ENCODE data around the gene HOXD11. TPM values are rescaled to one million over a fixed set of nuclear protein-coding genes. Genes with fewer than 3 reads are reported as not detected.
A peak's percentile ranks its signal among the peaks of the same experiment; 100 is the strongest.

HOXD11 gene
- total and polyA plus RNA-seq, 2 of the 13 experiments (the other 11 are each of a cell fraction or from before 2014, with no cell fraction given) = not detected

GRCh38 chr2:176066645-176067588 is 40.2 kb upstream of the HOXD11 start:
- ChIA-PET CTCF (ENCODE audit: low intra/inter-chr PET ratio, low total read pairs) (no interaction called here), POLR2A (no interaction called here)
- DNase-seq (ENCODE audit: low spot score) (no peak), FAIRE-seq (no peak), ATAC-seq (no peak; the same call in 2 of the 3 replicates)
- Histone ChIP-seq H3K79me2 (ENCODE audit: insufficient read depth, low read length) (no peaks in the 10 kb centered on the region), H2AFZ (ENCODE audit: low read length) (no peak overlapping the region), H3K36me3 (replicated peaks in 1 of 2; ENCODE audit: control insufficient read depth in 1 of 2, insufficient read depth in 2 of 2, low read length in 2 of 2) (no peaks in the 10 kb centered on the region), H3K4me2 (ENCODE audit: low read depth, low read length) (peak overlapping the region; percentile 50), H3K9me3 (ENCODE audit: low read length) (no peaks in the 10 kb centered on the region), H3K27me3 (ENCODE audit: control insufficient read depth in 1 of 2, insufficient read depth in 2 of 2, low read length in 2 of 2) (peaks cover 16 to 59% of the 10 kb centered on the region in 2 experiments), H3K27ac (ENCODE audit: extremely low read length, insufficient read depth, low read length) (no peak overlapping the region), H4K20me1 (ENCODE audit: insufficient read depth, low read length) (no peaks in the 10 kb centered on the region), H3K4me1 (ENCODE audit: insufficient read depth, low read length) (no peaks in the 10 kb centered on the region), H3K4me3 (replicated peaks in 1 of 3; ENCODE audit: insufficient read depth in 1 of 3, low read depth in 2 of 3, low read length in 3 of 3) (peak overlapping the region in 1 of 3 experiments; percentile 44; a peak in 1 of 6 replicates), H3K9ac (ENCODE audit: insufficient read depth, low read depth, low read length) (no peak overlapping the region)
- BruUV-seq (replicated peaks) = no TSS peak
- 44% methylated on average over 41 of the region's 56 CpGs for WGBS (ENCODE audit: low lambda C conversion rate)
- in situ Hi-C loops (cut with HindIII; ENCODE audit: extremely low pct_ligation_motif_present, low pct_unique_long_range_greater_than_20kb) (no loop called here), intact Hi-C loops (cut with micrococcal nuclease; ENCODE audit: unreplicated experiment) (no loop called here)
- TF ChIP-seq ZNF747 (CRISPR knock-in tag; IDR thresholded peaks at IDR 0.05; ENCODE audit: borderline replicate concordance) = no peak
- 0 out of 2 replicates have a peak, but pooled peaks have one; percentile 28 for TF ChIP-seq ZFP91 (CRISPR knock-in tag; IDR thresholded peaks at IDR 0.05; ENCODE audit: borderline replicate concordance)
- no peak for TF ChIP-seq ZEB1 (IDR thresholded peaks at IDR 0.05; ENCODE audit: insufficient replicate concordance, low read depth)
- TF ChIP-seq U2AF1 (optimal IDR thresholded peaks at IDR 0.05; ENCODE audit: low read depth, low read length) = no peak
- TF ChIP-seq ZNF326 (CRISPR knock-in tag; IDR thresholded peaks at IDR 0.05; ENCODE audit: borderline replicate concordance) = no peak
- no peak for TF ChIP-seq ZNF781 (CRISPR knock-in tag; IDR thresholded peaks at IDR 0.05; ENCODE audit: borderline replicate concordance, not compliant biosample characterization)
- TF ChIP-seq ZNF883 (CRISPR knock-in tag; IDR thresholded peaks at IDR 0.05; ENCODE audit: not compliant biosample characterization) = no peak
- TF ChIP-seq ETV6 (CRISPR knock-in tag; conservative IDR thresholded peaks at IDR 0.05) = no peak
- no peak for TF ChIP-seq HMG20B (CRISPR knock-in tag; conservative IDR thresholded peaks at IDR 0.05)
- TF ChIP-seq, protein P1, sequence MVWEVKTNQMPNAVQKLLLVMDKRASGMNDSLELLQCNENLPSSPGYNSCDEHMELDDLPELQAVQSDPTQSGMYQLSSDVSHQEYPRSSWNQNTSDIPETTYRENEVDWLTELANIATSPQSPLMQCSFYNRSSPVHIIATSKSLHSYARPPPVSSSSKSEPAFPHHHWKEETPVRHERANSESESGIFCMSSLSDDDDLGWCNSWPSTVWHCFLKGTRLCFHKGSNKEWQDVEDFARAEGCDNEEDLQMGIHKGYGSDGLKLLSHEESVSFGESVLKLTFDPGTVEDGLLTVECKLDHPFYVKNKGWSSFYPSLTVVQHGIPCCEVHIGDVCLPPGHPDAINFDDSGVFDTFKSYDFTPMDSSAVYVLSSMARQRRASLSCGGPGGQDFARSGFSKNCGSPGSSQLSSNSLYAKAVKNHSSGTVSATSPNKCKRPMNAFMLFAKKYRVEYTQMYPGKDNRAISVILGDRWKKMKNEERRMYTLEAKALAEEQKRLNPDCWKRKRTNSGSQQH (CRISPR knock-in tag; IDR thresholded peaks at IDR 0.05; ENCODE audit: low read depth) = no peak
- no peak for TF ChIP-seq ZNF343 (CRISPR knock-in tag; IDR thresholded peaks at IDR 0.05)
- no peak for TF ChIP-seq CCAR2 (optimal IDR thresholded peaks at IDR 0.05; ENCODE audit: low read depth, low read length)
- TF ChIP-seq SALL1 (CRISPR knock-in tag; IDR thresholded peaks at IDR 0.05) = 0 out of 2 replicates have a peak, but pooled peaks have one; percentile 13
- TF ChIP-seq CEBPZ (IDR thresholded peaks at IDR 0.05; ENCODE audit: low read length) = no peak
